HG03108 (cell line): ENCODE measurements around the gene OR6A2.
A peak's percentile ranks its signal among the peaks of the same experiment; 100 is the strongest.

Source experiments
- ATAC-seq: cut with Tn5 transposase; IDR thresholded peaks from one replicate; pipeline ENCODE4 v1.9.1; 2021; ENCODE audit warnings: moderate library complexity; ENCODE audit not compliant: unreplicated experiment

The OR6A2 gene

GRCh38 chr11:6757373-6757967 is 42.0 kb downstream of the OR6A2 start:
- ATAC-seq, result peak; percentile 57

- ATAC-seq, result no peak
Observed at GRCh38 chr11:6755953-6756347, 43.5 kb downstream of the OR6A2 start.

GRCh38 chr11:6755303-6755952 is 44.1 kb downstream of the OR6A2 start:
- ATAC-seq, result no peak

- ATAC-seq, result no peak
Observed at GRCh38 chr11:6747097-6747668, 52.3 kb downstream of the OR6A2 start.

GRCh38 chr11:6746626-6747025 is 52.9 kb downstream of the OR6A2 start:
- no peak for ATAC-seq

- ATAC-seq, result peak; percentile 75
Observed at GRCh38 chr11:6746086-6746618, 53.3 kb downstream of the OR6A2 start.

GRCh38 chr11:6745465-6746015 is 53.9 kb downstream of the OR6A2 start:
- ATAC-seq, result peak; percentile 58

GRCh38 chr11:6745018-6745417 is 54.5 kb downstream of the OR6A2 start:
- ATAC-seq, result no peak

GRCh38 chr11:6742260-6742659 is 57.2 kb downstream of the OR6A2 start:
- no peak for ATAC-seq
